ENCODE measurements around the gene TMEM100.

TMEM100 gene

GRCh38 chr17:55758171-55758570 is 35.5 kb upstream of the TMEM100 start:
- peaks cover 0 to 7% (median 3%) of the 10 kb centered on the region in 4 donors for H3K4me1 ChIP-seq
- no peak overlapping the region for H3K4me3 ChIP-seq
- H3K9me3 ChIP-seq = no peaks in the 10 kb centered on the region
- peaks cover 0 to 13% (median 0%) of the 10 kb centered on the region in 3 donors for H3K36me3 ChIP-seq
- H3K27me3 ChIP-seq = no peaks in the 10 kb centered on the region
- H3K27ac ChIP-seq = no peak overlapping the region
- TF ChIP-seq CTCF (IDR thresholded peaks at IDR 0.05) = no peak
- DNase-seq = no peak
- intact Hi-C loops (cut with DNase I; ENCODE audit: low total_unique reads) = loop anchor here (10.0 kb wide), 1 partner anchor 333 kb away; the partner anchor contains the start of gene MMD

GRCh38 chr17:55757659-55758058 is 35.0 kb upstream of the TMEM100 start:
- no peak for DNase-seq
- Histone ChIP-seq H3K27me3 (no peaks in the 10 kb centered on the region), H3K9me3 (no peaks in the 10 kb centered on the region), H3K27ac (no peak overlapping the region), H3K4me3 (no peak overlapping the region), H3K36me3 (peaks cover 0 to 13% (median 0%) of the 10 kb centered on the region in 3 donors), H3K4me1 (peaks cover 0 to 10% (median 3%) of the 10 kb centered on the region in 4 donors)
- intact Hi-C loops (cut with DNase I; ENCODE audit: low total_unique reads) = loop anchor here (10.0 kb wide), 1 partner anchor 333 kb away; the partner anchor contains the start of gene MMD
- no peak for TF ChIP-seq CTCF (IDR thresholded peaks at IDR 0.05)

DNA sequence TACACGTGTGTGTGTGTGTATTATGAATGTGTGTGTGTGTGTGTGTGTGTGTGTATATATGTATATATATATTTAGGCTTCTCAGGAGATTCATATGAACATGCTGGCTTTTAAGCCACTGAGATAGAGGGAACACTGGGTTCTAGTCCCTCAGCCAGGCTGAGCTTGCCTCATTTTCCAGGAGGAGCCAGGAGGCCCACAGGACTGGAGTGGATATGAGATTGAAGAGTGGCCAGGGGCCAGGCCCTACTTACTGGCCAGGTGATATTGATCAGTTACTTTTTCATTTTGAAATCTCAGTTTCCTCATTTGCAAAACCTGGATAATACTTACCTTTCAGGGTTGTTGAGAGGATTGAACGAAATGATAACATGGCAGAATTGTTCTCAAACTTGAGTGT is 34.0 kb upstream of the TMEM100 start:
- H3K4me1 ChIP-seq = peaks cover 0 to 20% (median 10%) of the 10 kb centered on the region in 4 donors
- H3K36me3 ChIP-seq = peaks cover 0 to 13% (median 0%) of the 10 kb centered on the region in 3 donors
- no peak overlapping the region for H3K4me3 ChIP-seq
- DNase-seq = no peak
- intact Hi-C loops (cut with DNase I; ENCODE audit: low total_unique reads) = loop anchor here (10.0 kb wide), 1 partner anchor 332 kb away; the partner anchor contains the start of gene MMD
- TF ChIP-seq CTCF (IDR thresholded peaks at IDR 0.05) = no peak
- no peaks in the 10 kb centered on the region for H3K9me3 ChIP-seq
- H3K27me3 ChIP-seq = no peaks in the 10 kb centered on the region
- H3K27ac ChIP-seq = no peak overlapping the region

- intact Hi-C loops (cut with DNase I; ENCODE audit: low total_unique reads) = loop anchor here (10.0 kb wide), 1 partner anchor 327 kb away; the partner anchor contains the start of gene MMD
- no peaks in the 10 kb centered on the region for H3K27me3 ChIP-seq
- no peaks in the 10 kb centered on the region for H3K9me3 ChIP-seq
- TF ChIP-seq CTCF (IDR thresholded peaks at IDR 0.05) = no peak
- no peak for DNase-seq
- H3K4me3 ChIP-seq = peak overlapping the region; percentile 69 to 78
- peak overlapping the region; percentile 79 to 84 for H3K27ac ChIP-seq
- peaks cover 0 to 13% (median 0%) of the 10 kb centered on the region in 3 donors for H3K36me3 ChIP-seq
- H3K4me1 ChIP-seq = peaks cover 0 to 16% (median 10%) of the 10 kb centered on the region in 4 donors
Measured at GRCh38 chr17:55751720-55752250, 29.1 kb upstream of the TMEM100 start.

- peaks cover 0 to 13% (median 0%) of the 10 kb centered on the region in 3 donors for H3K36me3 ChIP-seq
- peak; percentile 40 to 42 for TF ChIP-seq CTCF (IDR thresholded peaks at IDR 0.05)
- DNase-seq = peak; percentile 95 to 96
- peak within 1 kb of the TSS; percentile 69 to 78 for H3K4me3 ChIP-seq
- intact Hi-C loops (cut with DNase I; ENCODE audit: low total_unique reads) = loop anchor here (10.0 kb wide), 1 partner anchor 326 kb away; the partner anchor contains the start of gene MMD
- peak within 1 kb of the TSS; percentile 79 to 84 for H3K27ac ChIP-seq
- no peaks in the 10 kb centered on the region for H3K27me3 ChIP-seq
- peaks cover 0 to 16% (median 10%) of the 10 kb centered on the region in 4 donors for H3K4me1 ChIP-seq
- H3K9me3 ChIP-seq = no peaks in the 10 kb centered on the region
Measured at GRCh38 chr17:55750750-55751657, 28.3 kb upstream of the TMEM100 start, which contains the start of gene PCTP. Gene PCTP (plus strand): TSS chr17:55751051. CDS start chr17:55751104, 53 bp downstream.

All from tibial artery (tissue), 4 donors.